Measurements from ENCODE around the gene CIBAR2. TPM values are rescaled to one million over a fixed set of nuclear protein-coding genes. Genes with fewer than 3 reads are reported as not detected.

The CIBAR2 gene
- total RNA-seq, 1 donor from 2014 or later: not detected

GRCh38 chr16:85142771-85143211 is 30.5 kb upstream of the CIBAR2 start:
- no peaks in the 10 kb centered on the region for H3K36me3 Mint-ChIP-seq (ENCODE audit: low read depth)

DNA sequence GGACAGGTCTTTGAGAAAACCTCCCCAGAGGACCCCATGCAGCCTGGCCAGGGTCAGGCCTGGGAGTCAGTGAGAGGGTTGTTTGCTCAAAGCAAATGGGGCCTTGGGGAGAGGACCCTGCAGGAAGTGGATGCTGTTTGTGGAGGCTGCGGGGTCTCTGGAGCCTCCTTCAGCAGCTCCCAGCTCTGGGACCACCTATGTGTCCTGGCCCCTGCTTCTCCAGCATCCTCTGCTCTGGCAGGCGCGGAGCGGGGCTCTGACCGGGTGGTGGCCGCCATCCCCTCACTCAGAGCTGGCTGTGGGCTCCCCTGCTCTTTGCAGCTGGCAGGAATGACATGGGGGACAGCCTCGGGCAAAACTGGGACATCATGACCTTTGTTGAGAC is 29.8 kb upstream of the CIBAR2 start:
- no peak for DNase-seq (ENCODE audit: low spot score)
- TF ChIP-seq, protein P1, sequence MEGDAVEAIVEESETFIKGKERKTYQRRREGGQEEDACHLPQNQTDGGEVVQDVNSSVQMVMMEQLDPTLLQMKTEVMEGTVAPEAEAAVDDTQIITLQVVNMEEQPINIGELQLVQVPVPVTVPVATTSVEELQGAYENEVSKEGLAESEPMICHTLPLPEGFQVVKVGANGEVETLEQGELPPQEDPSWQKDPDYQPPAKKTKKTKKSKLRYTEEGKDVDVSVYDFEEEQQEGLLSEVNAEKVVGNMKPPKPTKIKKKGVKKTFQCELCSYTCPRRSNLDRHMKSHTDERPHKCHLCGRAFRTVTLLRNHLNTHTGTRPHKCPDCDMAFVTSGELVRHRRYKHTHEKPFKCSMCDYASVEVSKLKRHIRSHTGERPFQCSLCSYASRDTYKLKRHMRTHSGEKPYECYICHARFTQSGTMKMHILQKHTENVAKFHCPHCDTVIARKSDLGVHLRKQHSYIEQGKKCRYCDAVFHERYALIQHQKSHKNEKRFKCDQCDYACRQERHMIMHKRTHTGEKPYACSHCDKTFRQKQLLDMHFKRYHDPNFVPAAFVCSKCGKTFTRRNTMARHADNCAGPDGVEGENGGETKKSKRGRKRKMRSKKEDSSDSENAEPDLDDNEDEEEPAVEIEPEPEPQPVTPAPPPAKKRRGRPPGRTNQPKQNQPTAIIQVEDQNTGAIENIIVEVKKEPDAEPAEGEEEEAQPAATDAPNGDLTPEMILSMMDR (IDR thresholded peaks at IDR 0.05): no peak
- Mint-ChIP-seq H3K36me3 (ENCODE audit: low read depth) (no peaks in the 10 kb centered on the region), H3K4me1 (ENCODE audit: low read depth) (peaks cover 19% of the 10 kb centered on the region), H3K4me3 (ENCODE audit: unreplicated experiment) (no peak overlapping the region), H3K27ac (ENCODE audit: unreplicated experiment) (no peak overlapping the region), H3K9me3 (ENCODE audit: low read depth) (no peaks in the 10 kb centered on the region), H3K27me3 (ENCODE audit: low read depth) (peaks cover 5% of the 10 kb centered on the region)

More at GRCh38 chr16:85142771-85143211, 30.5 kb upstream of the CIBAR2 start:
- no peaks in the 10 kb centered on the region for H3K9me3 Mint-ChIP-seq (ENCODE audit: low read depth)
- TF ChIP-seq, protein P1 (IDR thresholded peaks at IDR 0.05): no peak
- H3K27me3 Mint-ChIP-seq (ENCODE audit: low read depth): peaks cover 5% of the 10 kb centered on the region
- H3K4me1 Mint-ChIP-seq (ENCODE audit: low read depth): peaks cover 12% of the 10 kb centered on the region
- DNase-seq (ENCODE audit: low spot score): no peak
- no peak overlapping the region for H3K4me3 Mint-ChIP-seq (ENCODE audit: unreplicated experiment)
- H3K27ac Mint-ChIP-seq (ENCODE audit: unreplicated experiment): no peak overlapping the region

- H3K36me3 Mint-ChIP-seq (ENCODE audit: low read depth): no peaks in the 10 kb centered on the region
- H3K27me3 Mint-ChIP-seq (ENCODE audit: low read depth): peaks cover 7% of the 10 kb centered on the region
- no peak overlapping the region for H3K27ac Mint-ChIP-seq (ENCODE audit: unreplicated experiment)
- no peaks in the 10 kb centered on the region for H3K9me3 Mint-ChIP-seq (ENCODE audit: low read depth)
- H3K4me3 Mint-ChIP-seq (ENCODE audit: unreplicated experiment): no peak overlapping the region
- DNase-seq (ENCODE audit: low spot score): no peak
- peaks cover 21% of the 10 kb centered on the region for H3K4me1 Mint-ChIP-seq (ENCODE audit: low read depth)
- TF ChIP-seq, protein P1 (IDR thresholded peaks at IDR 0.05): no peak
These were observed 29.3 kb upstream of the CIBAR2 start for GRCh38 chr16:85141491-85142128.

- TF ChIP-seq, protein P1 (IDR thresholded peaks at IDR 0.05): no peak
- Mint-ChIP-seq H3K9me3 (ENCODE audit: low read depth) (no peaks in the 10 kb centered on the region), H3K4me3 (ENCODE audit: unreplicated experiment) (no peak overlapping the region), H3K4me1 (ENCODE audit: low read depth) (peaks cover 25% of the 10 kb centered on the region), H3K27ac (ENCODE audit: unreplicated experiment) (no peak overlapping the region), H3K36me3 (ENCODE audit: low read depth) (no peaks in the 10 kb centered on the region), H3K27me3 (ENCODE audit: low read depth) (peaks cover 7% of the 10 kb centered on the region)
- DNase-seq (ENCODE audit: low spot score): no peak
These were observed 28.3 kb upstream of the CIBAR2 start for GRCh38 chr16:85140455-85141012.

GRCh38 chr16:85139881-85140339 is 27.6 kb upstream of the CIBAR2 start:
- peaks cover 25% of the 10 kb centered on the region for H3K4me1 Mint-ChIP-seq (ENCODE audit: low read depth)
- H3K27ac Mint-ChIP-seq (ENCODE audit: unreplicated experiment): no peak overlapping the region
- no peaks in the 10 kb centered on the region for H3K36me3 Mint-ChIP-seq (ENCODE audit: low read depth)
- DNase-seq (ENCODE audit: low spot score): no peak
- peaks cover 7% of the 10 kb centered on the region for H3K27me3 Mint-ChIP-seq (ENCODE audit: low read depth)
- no peaks in the 10 kb centered on the region for H3K9me3 Mint-ChIP-seq (ENCODE audit: low read depth)
- no peak overlapping the region for H3K4me3 Mint-ChIP-seq (ENCODE audit: unreplicated experiment)
- TF ChIP-seq, protein P1 (IDR thresholded peaks at IDR 0.05): no peak
